Measurements from ENCODE around the gene GDE1.

Gene GDE1, protein sequence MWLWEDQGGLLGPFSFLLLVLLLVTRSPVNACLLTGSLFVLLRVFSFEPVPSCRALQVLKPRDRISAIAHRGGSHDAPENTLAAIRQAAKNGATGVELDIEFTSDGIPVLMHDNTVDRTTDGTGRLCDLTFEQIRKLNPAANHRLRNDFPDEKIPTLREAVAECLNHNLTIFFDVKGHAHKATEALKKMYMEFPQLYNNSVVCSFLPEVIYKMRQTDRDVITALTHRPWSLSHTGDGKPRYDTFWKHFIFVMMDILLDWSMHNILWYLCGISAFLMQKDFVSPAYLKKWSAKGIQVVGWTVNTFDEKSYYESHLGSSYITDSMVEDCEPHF

DNA sequence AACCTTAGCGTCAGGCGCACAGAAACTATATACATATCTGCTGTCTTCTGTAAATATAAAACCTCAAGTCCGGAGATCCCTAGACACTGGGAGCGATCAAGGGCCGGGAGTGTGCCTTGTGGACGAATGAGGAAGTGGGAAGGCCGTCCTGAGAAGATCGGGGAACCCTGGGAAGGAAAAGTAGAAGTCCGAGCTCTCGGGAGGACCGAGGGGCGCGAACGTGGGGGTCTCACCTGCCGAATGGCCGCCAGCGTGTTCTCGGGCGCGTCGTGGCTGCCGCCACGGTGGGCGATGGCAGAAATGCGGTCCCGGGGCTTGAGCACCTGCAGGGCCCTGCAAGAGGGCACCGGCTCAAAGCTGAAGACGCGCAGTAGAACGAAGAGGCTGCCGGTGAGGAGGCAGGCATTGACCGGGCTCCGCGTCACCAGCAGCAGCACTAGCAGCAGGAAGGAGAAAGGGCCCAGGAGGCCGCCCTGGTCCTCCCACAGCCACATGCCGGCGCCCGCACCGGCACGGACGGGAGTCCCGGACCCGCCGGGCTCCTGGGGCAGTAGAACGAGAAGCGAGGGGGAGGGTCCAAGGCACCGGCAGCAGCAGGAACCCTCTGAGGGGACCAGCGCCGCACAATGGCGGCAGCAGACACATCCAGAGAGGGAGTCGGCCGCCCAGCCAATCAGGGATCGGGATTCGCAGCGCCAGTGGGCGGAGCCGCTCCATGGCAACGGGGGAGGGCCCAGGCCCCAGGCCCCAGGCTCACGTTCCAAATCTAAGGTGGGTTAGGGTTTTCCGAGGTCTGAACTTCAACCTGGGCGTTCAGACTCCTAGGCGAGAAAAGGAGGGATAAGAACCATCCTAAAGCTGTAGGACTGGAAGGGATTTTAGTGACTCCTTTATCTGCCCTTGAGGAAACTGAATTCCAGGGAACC is at the start of gene GDE1:
Gene GDE1, minus strand, starts transcription at position 628 of the 926 bp plus-strand sequence. Its CDS starts 134 bp downstream, at position 494.
- no peaks in the 10 kb centered on the region for H3K9me3 ChIP-seq
- peak within 1 kb of the TSS; percentile 85 to 98 for H3K4me3 ChIP-seq (ENCODE audit: low read depth in 1 of 2, low read length in 1 of 2)
- peak within 1 kb of the TSS; percentile 91 for H3K27ac ChIP-seq
- peaks cover 9% of the 10 kb centered on the region for H3K36me3 ChIP-seq
- H3K4me1 ChIP-seq (ENCODE audit: control insufficient read depth in 1 of 2, insufficient read depth in 1 of 2, low read depth in 1 of 2, low read length in 1 of 2): peaks cover 53 to 59% of the 10 kb centered on the region in 2 experiments
- TF ChIP-seq, protein P1, sequence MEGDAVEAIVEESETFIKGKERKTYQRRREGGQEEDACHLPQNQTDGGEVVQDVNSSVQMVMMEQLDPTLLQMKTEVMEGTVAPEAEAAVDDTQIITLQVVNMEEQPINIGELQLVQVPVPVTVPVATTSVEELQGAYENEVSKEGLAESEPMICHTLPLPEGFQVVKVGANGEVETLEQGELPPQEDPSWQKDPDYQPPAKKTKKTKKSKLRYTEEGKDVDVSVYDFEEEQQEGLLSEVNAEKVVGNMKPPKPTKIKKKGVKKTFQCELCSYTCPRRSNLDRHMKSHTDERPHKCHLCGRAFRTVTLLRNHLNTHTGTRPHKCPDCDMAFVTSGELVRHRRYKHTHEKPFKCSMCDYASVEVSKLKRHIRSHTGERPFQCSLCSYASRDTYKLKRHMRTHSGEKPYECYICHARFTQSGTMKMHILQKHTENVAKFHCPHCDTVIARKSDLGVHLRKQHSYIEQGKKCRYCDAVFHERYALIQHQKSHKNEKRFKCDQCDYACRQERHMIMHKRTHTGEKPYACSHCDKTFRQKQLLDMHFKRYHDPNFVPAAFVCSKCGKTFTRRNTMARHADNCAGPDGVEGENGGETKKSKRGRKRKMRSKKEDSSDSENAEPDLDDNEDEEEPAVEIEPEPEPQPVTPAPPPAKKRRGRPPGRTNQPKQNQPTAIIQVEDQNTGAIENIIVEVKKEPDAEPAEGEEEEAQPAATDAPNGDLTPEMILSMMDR (IDR thresholded peaks at IDR 0.05): peak; percentile 38
- no peaks in the 10 kb centered on the region for H3K27me3 ChIP-seq

DNA sequence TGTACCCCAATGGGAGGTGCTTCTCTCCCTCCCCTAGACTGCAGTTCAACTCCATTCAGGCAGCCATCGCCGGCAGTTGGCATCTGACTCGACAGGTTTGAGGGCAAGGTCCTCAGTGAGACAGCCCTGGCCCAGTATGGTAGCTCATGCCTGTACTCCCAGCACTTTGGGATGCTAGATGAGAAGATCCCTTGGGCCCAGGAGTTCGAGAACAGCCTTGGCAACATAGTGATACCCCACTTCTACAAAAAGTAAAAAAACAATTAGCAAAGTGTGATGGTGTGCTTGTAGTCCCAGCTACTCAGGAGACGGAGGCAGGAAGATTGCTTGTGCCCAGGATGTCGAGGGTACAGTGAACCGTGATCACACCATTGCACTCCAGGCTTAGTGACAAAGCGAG is 45.7 kb upstream of the GDE1 start:
- no peak overlapping the region for H3K4me3 ChIP-seq (ENCODE audit: low read depth in 1 of 2, low read length in 1 of 2)
- H3K9me3 ChIP-seq: no peaks in the 10 kb centered on the region
- TF ChIP-seq, protein P1 (IDR thresholded peaks at IDR 0.05): no peak
- H3K27me3 ChIP-seq: no peaks in the 10 kb centered on the region
- no peak overlapping the region for H3K27ac ChIP-seq
- H3K4me1 ChIP-seq (ENCODE audit: control insufficient read depth in 1 of 2, insufficient read depth in 1 of 2, low read depth in 1 of 2, low read length in 1 of 2): no peaks in the 10 kb centered on the region
- peaks cover 49% of the 10 kb centered on the region for H3K36me3 ChIP-seq

DNA sequence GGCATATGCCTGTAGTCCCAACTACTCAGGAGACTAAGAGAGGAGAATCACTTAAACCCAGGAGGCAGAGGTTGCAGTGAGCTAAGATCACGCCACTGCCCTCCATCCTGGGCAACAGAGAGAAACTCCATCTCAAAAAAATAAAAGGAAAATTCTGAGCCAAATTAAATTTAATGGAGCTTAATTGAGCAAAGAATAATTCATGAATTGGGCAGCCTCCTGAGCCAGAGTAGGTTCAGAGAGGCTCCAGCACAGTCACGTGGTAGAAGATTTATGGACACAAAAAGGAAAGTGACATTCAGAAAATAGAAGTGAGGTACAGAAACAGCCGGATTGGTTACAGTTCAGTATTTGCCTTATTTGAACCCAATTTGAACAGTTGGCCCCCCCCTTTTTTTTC is 44.5 kb upstream of the GDE1 start:
- Histone ChIP-seq H3K9me3 (no peaks in the 10 kb centered on the region), H3K36me3 (peaks cover 38% of the 10 kb centered on the region), H3K27ac (no peak overlapping the region), H3K27me3 (no peaks in the 10 kb centered on the region), H3K4me1 (ENCODE audit: control insufficient read depth in 1 of 2, insufficient read depth in 1 of 2, low read depth in 1 of 2, low read length in 1 of 2) (no peaks in the 10 kb centered on the region), H3K4me3 (ENCODE audit: low read depth in 1 of 2, low read length in 1 of 2) (no peak overlapping the region)
- TF ChIP-seq, protein P1 (IDR thresholded peaks at IDR 0.05): no peak

DNA sequence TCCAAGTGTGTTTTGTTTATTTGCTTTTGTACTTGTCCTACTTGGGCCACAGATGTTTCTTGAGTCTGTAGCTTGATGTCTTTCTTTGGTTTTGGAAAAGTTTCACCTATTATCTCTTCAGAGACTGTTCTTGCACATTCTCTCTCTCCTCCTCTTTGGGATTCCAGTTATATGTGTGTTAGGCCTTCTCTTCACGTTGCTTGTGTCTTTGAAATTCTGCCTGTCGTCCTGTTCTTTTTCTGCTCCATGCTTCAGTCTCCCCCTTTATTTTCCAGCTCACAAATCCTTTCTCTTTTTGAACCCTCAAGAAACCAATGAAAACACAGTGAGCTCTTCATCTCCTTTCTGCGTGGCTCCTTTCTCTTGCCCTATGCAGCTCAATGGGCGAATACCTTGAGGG is 41.5 kb upstream of the GDE1 start:
- TF ChIP-seq, protein P1 (IDR thresholded peaks at IDR 0.05): no peak
- no peak overlapping the region for H3K4me3 ChIP-seq (ENCODE audit: low read depth in 1 of 2, low read length in 1 of 2)
- no peaks in the 10 kb centered on the region for H3K9me3 ChIP-seq
- no peaks in the 10 kb centered on the region for H3K27me3 ChIP-seq
- no peaks in the 10 kb centered on the region for H3K4me1 ChIP-seq (ENCODE audit: control insufficient read depth in 1 of 2, insufficient read depth in 1 of 2, low read depth in 1 of 2, low read length in 1 of 2)
- peaks cover 22% of the 10 kb centered on the region for H3K36me3 ChIP-seq
- no peak overlapping the region for H3K27ac ChIP-seq

DNA sequence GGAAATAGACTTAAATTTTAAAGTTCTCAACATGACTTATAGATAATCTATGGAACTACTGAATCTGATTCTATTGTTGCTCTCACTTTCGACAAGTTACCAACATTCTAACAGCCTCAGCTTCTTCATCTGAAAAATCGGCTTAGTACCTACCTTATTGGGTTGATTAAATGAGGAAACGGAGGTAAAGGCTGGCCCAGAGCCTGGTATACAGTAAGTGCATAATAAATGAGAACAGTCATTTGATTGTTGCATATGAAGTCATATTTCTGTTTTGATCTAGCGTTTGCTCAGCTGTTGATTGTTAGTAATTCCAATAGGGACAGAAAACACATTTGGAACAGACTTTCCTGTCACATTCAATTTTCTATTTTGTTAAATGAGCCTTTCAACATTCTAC is 38.2 kb upstream of the GDE1 start:
- H3K4me1 ChIP-seq (ENCODE audit: control insufficient read depth in 1 of 2, insufficient read depth in 1 of 2, low read depth in 1 of 2, low read length in 1 of 2): peaks cover 7 to 10% of the 10 kb centered on the region in 2 experiments
- TF ChIP-seq, protein P1 (IDR thresholded peaks at IDR 0.05): no peak
- H3K27me3 ChIP-seq: no peaks in the 10 kb centered on the region

More for the DNA sequence above, 38.2 kb upstream of the GDE1 start:
- Histone ChIP-seq H3K36me3 (peaks cover 2% of the 10 kb centered on the region), H3K27ac (no peak overlapping the region), H3K4me3 (ENCODE audit: low read depth in 1 of 2, low read length in 1 of 2) (no peak overlapping the region), H3K9me3 (no peaks in the 10 kb centered on the region)
